Stomach smooth muscle (tissue), 2 donors: Measurements from ENCODE around the gene ENPP3.

ENCODE experiments used
- H3K27ac ChIP-seq: one replicate; pipeline ENCODE4 v1.7.0; 2013; ENCODE audit warnings: mild to moderate bottlenecking, low read length, inconsistent platforms
- H3K27me3 ChIP-seq, 2 donors: one replicate each; pipeline ENCODE4 v1.7.0; 2013; ENCODE audit warnings: low read length in 2 of 2; ENCODE audit not compliant: insufficient read depth in 2 of 2, control insufficient read depth in 1 of 2
- H3K36me3 ChIP-seq, 2 donors: one replicate each; pipeline ENCODE4 v1.7.0; 2013; ENCODE audit warnings: low read length in 2 of 2; ENCODE audit not compliant: control insufficient read depth in 2 of 2, insufficient read depth in 2 of 2
- H3K4me1 ChIP-seq: one replicate; pipeline ENCODE4 v1.7.0; 2013; ENCODE audit warnings: low read length; ENCODE audit not compliant: control insufficient read depth, insufficient read depth
- H3K4me3 ChIP-seq, 2 donors: one replicate each; pipeline ENCODE4 v1.7.0; 2013; ENCODE audit warnings: low read length in 2 of 2
- H3K9ac ChIP-seq, 2 donors: one replicate each; pipeline ENCODE4 v1.7.0; 2013; ENCODE audit warnings: low read length in 2 of 2, mild to moderate bottlenecking in 1 of 2
- H3K9me3 ChIP-seq, 2 donors: one replicate each; pipeline ENCODE4 v1.7.0; 2013; ENCODE audit warnings: low read length in 2 of 2; ENCODE audit not compliant: control insufficient read depth in 2 of 2
- donor health status: healthy.
- donor health status: Pancreatic carcinoma.

The ENPP3 gene

GRCh38 chr6:131657222-131657621 is 20.1 kb downstream of the ENPP3 start:
- H3K9me3 ChIP-seq: no peaks in the 10 kb centered on the region
- H3K9ac ChIP-seq: no peak overlapping the region
- no peaks in the 10 kb centered on the region for H3K27me3 ChIP-seq
- no peak overlapping the region for H3K27ac ChIP-seq
- H3K36me3 ChIP-seq: no peaks in the 10 kb centered on the region
- H3K4me3 ChIP-seq: no peak overlapping the region
- H3K4me1 ChIP-seq: no peaks in the 10 kb centered on the region

- Histone ChIP-seq H3K27me3 (no peaks in the 10 kb centered on the region), H3K36me3 (no peaks in the 10 kb centered on the region), H3K4me1 (no peaks in the 10 kb centered on the region), H3K27ac (no peak overlapping the region), H3K9me3 (no peaks in the 10 kb centered on the region), H3K4me3 (no peak overlapping the region), H3K9ac (no peak overlapping the region)
These were observed 20.6 kb downstream of the ENPP3 start for GRCh38 chr6:131657630-131658111.

DNA sequence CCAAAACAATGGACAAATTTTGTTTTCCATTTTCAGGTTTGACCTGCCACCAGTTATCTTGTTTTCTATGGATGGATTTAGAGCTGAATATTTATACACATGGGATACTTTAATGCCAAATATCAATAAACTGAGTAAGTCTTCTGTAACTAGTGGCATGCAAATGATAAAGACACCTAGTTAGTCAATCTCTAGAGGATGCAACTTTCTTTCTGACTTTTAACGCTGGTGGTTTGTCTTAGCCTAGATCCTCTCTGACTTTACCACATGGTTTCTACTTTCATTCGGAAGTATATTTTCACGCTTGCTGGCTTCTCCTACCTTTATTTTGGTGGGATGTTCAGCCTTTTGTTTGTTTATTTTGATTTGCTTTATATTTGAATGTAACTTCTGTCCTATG is 21.2 kb downstream of the ENPP3 start:
- no peaks in the 10 kb centered on the region for H3K27me3 ChIP-seq
- H3K9ac ChIP-seq: no peak overlapping the region

DNA sequence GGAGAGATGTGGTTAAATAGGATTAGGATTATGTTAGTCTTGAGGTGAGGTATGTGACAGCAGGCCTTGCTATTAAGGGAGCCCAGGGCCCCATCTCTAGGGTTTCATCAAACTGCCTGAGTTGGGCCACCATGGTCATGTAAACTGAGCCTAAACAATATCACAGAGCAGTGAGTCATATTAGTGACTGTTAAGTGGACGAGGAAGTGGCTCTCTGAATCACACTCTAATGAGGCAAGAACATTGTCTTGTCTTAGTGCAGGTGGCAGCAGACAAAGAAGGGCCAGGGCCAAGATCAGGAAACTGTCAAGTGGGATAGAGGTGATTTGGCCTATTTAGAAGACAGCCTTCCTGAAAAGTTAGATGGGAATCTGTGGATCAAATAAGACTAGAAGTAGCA is 23.1 kb downstream of the ENPP3 start:
- no peak overlapping the region for H3K4me3 ChIP-seq
- no peaks in the 10 kb centered on the region for H3K36me3 ChIP-seq
- H3K4me1 ChIP-seq: no peaks in the 10 kb centered on the region
- H3K9me3 ChIP-seq: no peaks in the 10 kb centered on the region
- no peak overlapping the region for H3K27ac ChIP-seq
- no peaks in the 10 kb centered on the region for H3K27me3 ChIP-seq
- no peak overlapping the region for H3K9ac ChIP-seq

More for the DNA sequence above, 21.2 kb downstream of the ENPP3 start:
- no peak overlapping the region for H3K4me3 ChIP-seq
- H3K9me3 ChIP-seq: no peaks in the 10 kb centered on the region
- H3K27ac ChIP-seq: no peak overlapping the region
- no peaks in the 10 kb centered on the region for H3K4me1 ChIP-seq
- no peaks in the 10 kb centered on the region for H3K36me3 ChIP-seq

DNA sequence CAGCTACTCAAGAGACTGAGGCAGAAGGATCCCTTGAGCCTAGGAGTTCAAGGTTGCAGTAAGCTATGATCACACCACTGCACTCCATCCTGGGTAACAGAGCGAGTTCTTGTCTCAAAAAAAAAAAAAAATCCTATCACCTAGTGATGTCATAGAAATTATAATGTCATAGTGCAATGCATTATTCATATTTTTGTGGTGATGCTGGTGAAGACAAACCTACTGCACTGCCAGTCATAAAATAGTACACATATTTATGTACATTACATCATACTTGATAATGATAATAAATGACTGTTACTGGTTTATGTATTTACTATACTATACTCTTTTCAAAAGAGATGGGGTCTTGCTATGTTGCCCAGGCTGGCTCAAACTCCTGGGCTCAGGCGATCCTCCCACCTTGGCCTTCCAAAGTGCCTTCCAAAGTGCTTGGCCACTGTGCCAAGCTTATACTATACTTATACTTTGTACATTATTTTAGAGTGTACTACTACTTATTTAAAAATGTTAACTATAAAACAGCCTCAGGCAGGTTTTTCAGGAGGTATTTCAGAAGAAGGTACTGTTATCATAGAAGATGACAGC is 26.6 kb downstream of the ENPP3 start:
- Histone ChIP-seq H3K9me3 (no peaks in the 10 kb centered on the region), H3K4me1 (no peaks in the 10 kb centered on the region), H3K36me3 (no peaks in the 10 kb centered on the region), H3K27ac (no peak overlapping the region), H3K4me3 (no peak overlapping the region), H3K27me3 (no peaks in the 10 kb centered on the region), H3K9ac (no peak overlapping the region)

GRCh38 chr6:131669891-131670290 is 32.8 kb downstream of the ENPP3 start:
- Histone ChIP-seq H3K27ac (no peak overlapping the region), H3K4me1 (no peaks in the 10 kb centered on the region)

GRCh38 chr6:131673184-131673583 is 36.1 kb downstream of the ENPP3 start:
- Histone ChIP-seq H3K4me1 (no peaks in the 10 kb centered on the region), H3K27ac (no peak overlapping the region), H3K9me3 (peaks cover 0 to 5% of the 10 kb centered on the region in 2 donors), H3K36me3 (no peaks in the 10 kb centered on the region), H3K9ac (no peak overlapping the region), H3K4me3 (no peak overlapping the region), H3K27me3 (no peaks in the 10 kb centered on the region)

More at GRCh38 chr6:131669891-131670290, 32.8 kb downstream of the ENPP3 start:
- no peaks in the 10 kb centered on the region for H3K36me3 ChIP-seq
- no peak overlapping the region for H3K9ac ChIP-seq
- peaks cover 0 to 5% of the 10 kb centered on the region in 2 donors for H3K9me3 ChIP-seq
- no peak overlapping the region for H3K4me3 ChIP-seq
- H3K27me3 ChIP-seq: no peaks in the 10 kb centered on the region

- H3K4me3 ChIP-seq: no peak overlapping the region
- H3K27ac ChIP-seq: no peak overlapping the region
- no peaks in the 10 kb centered on the region for H3K36me3 ChIP-seq
- peaks cover 0 to under 1% of the 10 kb centered on the region in 2 donors for H3K9me3 ChIP-seq
- H3K9ac ChIP-seq: no peak overlapping the region
- no peaks in the 10 kb centered on the region for H3K27me3 ChIP-seq
- H3K4me1 ChIP-seq: no peaks in the 10 kb centered on the region
These were observed 41.3 kb downstream of the ENPP3 start for GRCh38 chr6:131678442-131678841.

DNA sequence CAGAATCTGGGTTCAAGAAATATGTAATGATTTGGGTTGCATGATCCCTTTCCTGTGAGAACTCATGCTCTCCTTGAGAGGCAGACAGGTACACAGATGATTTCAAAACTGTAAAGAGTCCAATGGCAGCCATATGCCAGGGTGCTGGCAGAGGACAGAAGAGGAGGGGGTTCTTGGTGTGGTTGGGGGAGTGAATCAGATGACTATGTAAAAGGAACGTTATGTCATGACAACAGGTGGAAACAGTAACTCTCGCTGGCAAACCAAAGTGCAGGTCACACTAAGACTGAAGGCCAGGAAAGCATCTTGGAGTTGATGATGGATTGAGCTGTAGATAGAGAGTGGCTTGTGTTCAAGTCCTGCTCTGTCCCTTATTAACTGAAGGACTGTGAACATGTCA is 43.8 kb downstream of the ENPP3 start:
- H3K4me1 ChIP-seq: no peaks in the 10 kb centered on the region
- H3K9me3 ChIP-seq: no peaks in the 10 kb centered on the region
- no peak overlapping the region for H3K9ac ChIP-seq
- H3K4me3 ChIP-seq: no peak overlapping the region
- H3K27ac ChIP-seq: no peak overlapping the region
- no peaks in the 10 kb centered on the region for H3K27me3 ChIP-seq
- H3K36me3 ChIP-seq: no peaks in the 10 kb centered on the region

GRCh38 chr6:131681585-131681984 is 44.5 kb downstream of the ENPP3 start:
- H3K9ac ChIP-seq: no peak overlapping the region
- no peaks in the 10 kb centered on the region for H3K4me1 ChIP-seq
- no peak overlapping the region for H3K27ac ChIP-seq
- H3K4me3 ChIP-seq: no peak overlapping the region
- H3K9me3 ChIP-seq: no peaks in the 10 kb centered on the region
- no peaks in the 10 kb centered on the region for H3K36me3 ChIP-seq
- H3K27me3 ChIP-seq: no peaks in the 10 kb centered on the region

DNA sequence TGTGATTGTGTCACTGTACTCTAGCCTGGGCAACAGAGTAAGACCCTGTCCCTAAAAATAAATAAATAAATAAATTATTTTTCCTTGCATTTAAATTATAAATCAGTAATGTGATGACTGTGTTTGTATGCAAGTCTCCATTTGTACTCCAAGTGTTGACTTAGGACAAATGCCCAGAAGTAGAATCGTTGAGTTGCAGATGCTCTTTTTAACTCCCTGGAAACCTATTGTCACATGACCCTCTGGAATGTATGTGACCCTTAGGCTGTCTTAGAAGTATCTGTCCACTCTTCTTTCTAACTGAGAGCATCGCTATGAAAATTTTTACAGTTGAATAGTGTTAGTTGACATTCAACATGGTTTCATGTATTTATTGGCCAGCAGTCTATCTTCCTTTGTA is 45.3 kb downstream of the ENPP3 start:
- H3K27ac ChIP-seq: no peak overlapping the region
- no peaks in the 10 kb centered on the region for H3K27me3 ChIP-seq
- no peak overlapping the region for H3K4me3 ChIP-seq
- H3K4me1 ChIP-seq: no peaks in the 10 kb centered on the region
- no peak overlapping the region for H3K9ac ChIP-seq
- no peaks in the 10 kb centered on the region for H3K36me3 ChIP-seq
- no peaks in the 10 kb centered on the region for H3K9me3 ChIP-seq
